Nephron (organoid): ENCODE measurements around the gene SCG2.

Source experiments
- H3K27ac Mint-ChIP-seq, 3 experiments: 2 replicates each; pipeline ENCODE4 v1.8.0; 2020; ENCODE audit warnings: mixed read lengths in 3 of 3, mild to moderate bottlenecking in 2 of 3, moderate library complexity in 1 of 3
- H3K27me3 Mint-ChIP-seq: 2 replicates; pipeline ENCODE4 v1.8.0; 2021; ENCODE audit warnings: low read depth, mild to moderate bottlenecking, moderate library complexity, mixed read lengths
- H3K36me3 Mint-ChIP-seq: 2 replicates; pipeline ENCODE4 v1.8.0; 2020; ENCODE audit warnings: low read depth, mixed read lengths
- H3K4me1 Mint-ChIP-seq: 2 replicates; pipeline ENCODE4 v1.8.0; 2020; ENCODE audit warnings: mixed read lengths
- H3K4me3 Mint-ChIP-seq, 3 experiments: 2 replicates each; pipeline ENCODE4 v1.8.0; 2020; ENCODE audit warnings: mild to moderate bottlenecking in 3 of 3, mixed read lengths in 3 of 3, moderate library complexity in 2 of 3
- H3K9me3 Mint-ChIP-seq: 2 replicates; pipeline ENCODE4 v1.8.0; 2020; ENCODE audit warnings: mixed read lengths
- TF ChIP-seq, protein P1 (sequence below), 3 experiments: fragments of 200-600 bp; sonication (generic); IDR thresholded peaks; one replicate each; pipeline ENCODE4 v1.5.0; 2021; ENCODE audit warnings: antibody characterized with exemption in 3 of 3; ENCODE audit not compliant: unreplicated experiment in 3 of 3

The SCG2 gene

DNA sequence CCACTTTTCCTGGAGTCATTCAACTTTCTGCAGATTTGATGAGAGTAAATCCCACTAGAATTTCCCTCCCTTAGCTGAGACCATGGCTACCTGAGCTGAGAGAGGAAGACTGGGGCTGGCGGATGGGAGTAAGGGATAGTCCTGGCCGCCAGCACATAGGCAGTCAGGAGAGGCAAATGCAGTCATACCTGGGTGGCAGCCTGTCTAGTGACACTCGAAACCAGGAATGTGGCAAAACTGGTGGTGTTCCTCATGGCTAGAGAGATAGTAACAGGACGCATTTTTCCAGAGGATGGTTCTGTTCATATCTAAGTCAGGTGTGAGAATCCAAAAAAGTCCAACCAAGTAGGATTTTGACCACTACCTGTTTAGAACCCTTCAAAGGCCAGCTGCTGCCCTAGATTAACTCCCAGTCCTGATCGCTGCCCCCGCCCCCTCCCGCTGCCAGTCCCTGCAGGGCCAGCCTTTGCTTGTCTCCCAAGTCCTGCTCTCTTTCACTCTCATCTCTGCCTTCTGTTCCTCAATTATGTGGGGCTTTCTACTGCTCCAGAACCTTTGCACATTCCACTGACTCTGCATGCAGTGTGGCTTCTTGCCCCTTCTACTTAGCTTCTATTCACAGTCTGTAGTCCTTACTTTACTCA, 17.4 kb upstream of the SCG2 start:
- Mint-ChIP-seq H3K4me3 (no peak overlapping the region), H3K9me3 (no peaks in the 10 kb centered on the region), H3K27ac (no peak overlapping the region), H3K27me3 (peaks cover 43% of the 10 kb centered on the region), H3K4me1 (no peaks in the 10 kb centered on the region), H3K36me3 (no peaks in the 10 kb centered on the region)
- TF ChIP-seq, protein P1, sequence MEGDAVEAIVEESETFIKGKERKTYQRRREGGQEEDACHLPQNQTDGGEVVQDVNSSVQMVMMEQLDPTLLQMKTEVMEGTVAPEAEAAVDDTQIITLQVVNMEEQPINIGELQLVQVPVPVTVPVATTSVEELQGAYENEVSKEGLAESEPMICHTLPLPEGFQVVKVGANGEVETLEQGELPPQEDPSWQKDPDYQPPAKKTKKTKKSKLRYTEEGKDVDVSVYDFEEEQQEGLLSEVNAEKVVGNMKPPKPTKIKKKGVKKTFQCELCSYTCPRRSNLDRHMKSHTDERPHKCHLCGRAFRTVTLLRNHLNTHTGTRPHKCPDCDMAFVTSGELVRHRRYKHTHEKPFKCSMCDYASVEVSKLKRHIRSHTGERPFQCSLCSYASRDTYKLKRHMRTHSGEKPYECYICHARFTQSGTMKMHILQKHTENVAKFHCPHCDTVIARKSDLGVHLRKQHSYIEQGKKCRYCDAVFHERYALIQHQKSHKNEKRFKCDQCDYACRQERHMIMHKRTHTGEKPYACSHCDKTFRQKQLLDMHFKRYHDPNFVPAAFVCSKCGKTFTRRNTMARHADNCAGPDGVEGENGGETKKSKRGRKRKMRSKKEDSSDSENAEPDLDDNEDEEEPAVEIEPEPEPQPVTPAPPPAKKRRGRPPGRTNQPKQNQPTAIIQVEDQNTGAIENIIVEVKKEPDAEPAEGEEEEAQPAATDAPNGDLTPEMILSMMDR (IDR thresholded peaks at IDR 0.05; ENCODE audit: unreplicated experiment in 3 of 3): no peak

DNA sequence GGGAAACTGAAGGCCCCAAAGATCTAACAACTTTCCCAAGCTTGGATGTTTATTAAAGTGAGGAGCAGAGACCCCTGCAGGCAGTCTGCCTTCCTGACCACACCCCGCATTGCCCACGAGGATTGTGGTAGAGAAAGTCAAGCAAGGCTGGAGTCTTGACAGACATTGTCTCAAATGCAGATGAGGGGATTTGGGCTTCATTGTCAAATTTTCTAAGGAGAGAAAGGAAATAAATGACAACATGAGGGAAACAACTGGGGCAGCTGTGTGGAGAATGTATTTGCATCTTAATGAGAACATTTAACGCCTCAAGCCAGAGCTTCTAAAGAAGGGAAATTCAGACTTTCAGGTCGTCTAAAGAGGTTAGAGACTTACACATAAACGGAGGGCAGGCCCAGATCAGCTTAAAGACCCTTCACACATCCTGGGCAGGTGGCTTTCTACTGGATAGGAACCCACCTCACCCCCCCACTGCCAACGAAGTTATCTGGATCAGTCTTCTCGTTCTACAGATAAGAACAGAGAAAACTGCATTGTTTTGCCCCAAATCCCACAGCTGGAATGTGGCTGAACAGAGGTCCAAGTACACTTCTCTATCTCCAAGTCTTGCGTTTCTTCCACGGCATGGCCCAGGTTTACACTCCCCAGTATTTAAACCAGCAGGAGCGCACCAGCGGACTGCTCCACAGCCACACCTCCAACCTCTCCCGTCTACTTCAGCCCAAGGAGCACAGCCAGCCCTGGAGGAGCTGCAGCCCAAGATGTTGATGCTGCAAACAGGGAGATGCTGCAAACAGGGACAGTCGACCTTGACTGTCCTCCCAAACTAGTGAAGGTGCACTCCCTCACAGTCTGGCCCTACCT, 16.2 kb upstream of the SCG2 start:
- H3K4me3 Mint-ChIP-seq: no peak overlapping the region
- H3K9me3 Mint-ChIP-seq: no peaks in the 10 kb centered on the region
- H3K4me1 Mint-ChIP-seq: peaks cover 7% of the 10 kb centered on the region
- H3K36me3 Mint-ChIP-seq: no peaks in the 10 kb centered on the region
- no peak overlapping the region for H3K27ac Mint-ChIP-seq
- TF ChIP-seq, protein P1 (IDR thresholded peaks at IDR 0.05; ENCODE audit: unreplicated experiment in 3 of 3): peak in 1 of 3 experiments; percentile 23
- peaks cover 52% of the 10 kb centered on the region for H3K27me3 Mint-ChIP-seq

DNA sequence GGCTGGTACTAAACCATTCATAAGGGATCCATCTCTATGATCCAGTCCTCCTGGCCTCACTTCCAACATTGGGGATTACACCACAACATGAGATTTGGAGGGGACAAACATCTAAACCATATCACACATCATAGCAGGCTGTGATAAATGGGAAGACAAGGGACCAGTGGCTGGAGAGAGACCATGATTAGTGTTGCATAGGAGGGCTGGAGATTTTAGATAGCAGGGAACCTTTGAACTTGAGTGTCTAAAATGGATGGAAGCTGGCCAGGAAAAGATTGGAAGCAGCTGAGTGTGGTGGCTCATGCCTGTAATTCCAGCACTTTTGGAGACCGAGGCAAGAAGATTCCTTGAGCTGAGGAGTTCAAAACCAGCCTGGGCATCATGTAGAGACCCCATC, 12.4 kb upstream of the SCG2 start:
- Mint-ChIP-seq H3K36me3 (no peaks in the 10 kb centered on the region), H3K27ac (no peak overlapping the region), H3K4me3 (no peak overlapping the region), H3K27me3 (peaks cover 36% of the 10 kb centered on the region), H3K9me3 (no peaks in the 10 kb centered on the region), H3K4me1 (peaks cover 14% of the 10 kb centered on the region)
- TF ChIP-seq, protein P1 (IDR thresholded peaks at IDR 0.05; ENCODE audit: unreplicated experiment in 3 of 3): no peak

DNA sequence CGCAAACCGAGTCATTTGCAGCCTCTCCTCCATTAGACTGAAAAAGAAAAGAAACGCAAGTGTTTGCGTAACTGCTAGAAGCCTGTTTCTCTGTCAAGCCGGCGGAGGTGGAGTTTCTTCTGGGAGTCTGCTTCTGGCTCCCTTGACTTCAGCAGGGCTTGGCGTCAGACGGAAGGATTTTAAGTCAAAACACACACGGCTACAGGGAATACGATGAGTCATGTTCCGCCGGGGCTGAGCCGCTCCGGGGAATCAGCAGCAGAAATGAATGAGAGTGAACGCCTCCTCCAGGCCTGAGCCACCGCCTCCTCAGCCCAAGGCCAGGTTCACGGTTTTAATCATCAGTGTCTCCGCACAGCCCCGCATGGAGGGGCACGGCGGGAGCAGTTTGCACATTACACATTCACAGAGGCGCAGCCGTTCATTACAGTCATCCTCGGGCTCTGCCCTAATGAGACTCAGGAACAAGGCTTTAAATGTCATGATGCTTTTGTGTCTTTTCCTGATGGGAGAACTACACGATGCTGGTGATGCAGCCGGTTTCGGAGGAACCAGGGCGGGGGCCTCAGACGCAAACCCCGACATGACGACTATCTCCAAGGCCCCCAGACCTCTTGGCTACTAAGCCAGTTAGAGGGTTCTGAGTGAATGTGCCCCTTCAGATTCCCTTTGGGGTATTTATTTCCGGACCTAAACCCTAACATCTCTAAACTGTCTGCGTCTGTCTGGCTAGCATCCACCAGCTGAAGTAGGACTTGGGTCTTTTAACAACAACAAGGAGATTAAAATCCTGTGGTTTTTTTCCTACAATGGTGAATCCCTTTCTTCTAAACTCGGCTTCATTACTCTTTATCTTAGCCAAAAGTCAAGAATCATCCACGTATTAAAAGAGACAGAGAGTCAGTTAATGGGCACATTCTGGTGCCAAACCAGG, 11.1 kb upstream of the SCG2 start:
- Mint-ChIP-seq H3K27ac (peak overlapping the region; percentile 43 to 71 (median 47)), H3K27me3 (peaks cover 23% of the 10 kb centered on the region), H3K4me3 (peak overlapping the region; percentile 71 to 80 (median 77)), H3K36me3 (no peaks in the 10 kb centered on the region), H3K4me1 (peaks cover 14% of the 10 kb centered on the region), H3K9me3 (no peaks in the 10 kb centered on the region)
- TF ChIP-seq, protein P1 (IDR thresholded peaks at IDR 0.05; ENCODE audit: unreplicated experiment in 3 of 3): no peak

DNA sequence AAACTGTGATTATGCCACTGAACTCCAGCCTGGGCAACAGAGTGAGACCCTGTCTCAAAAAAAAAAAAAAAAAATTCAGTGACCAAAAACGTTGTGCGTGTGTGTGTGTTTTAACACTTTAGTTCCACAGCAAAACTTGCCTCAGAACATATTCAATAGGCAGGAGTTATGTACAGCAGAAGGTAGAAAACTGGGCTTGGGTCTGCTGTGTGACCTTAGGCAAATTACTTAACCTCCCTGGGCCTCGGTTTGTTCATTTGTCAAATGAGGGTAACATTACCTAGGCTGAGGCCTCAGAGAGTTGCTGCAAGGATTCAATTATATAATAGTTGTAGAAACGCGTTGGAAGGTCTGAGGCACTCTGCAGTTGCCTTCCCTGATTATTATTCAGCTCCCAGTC, 10.3 kb upstream of the SCG2 start:
- Mint-ChIP-seq H3K36me3 (no peaks in the 10 kb centered on the region), H3K4me3 (peak overlapping the region; percentile 71 to 80 (median 77)), H3K27me3 (peaks cover 19% of the 10 kb centered on the region), H3K4me1 (peaks cover 14% of the 10 kb centered on the region), H3K9me3 (no peaks in the 10 kb centered on the region), H3K27ac (peak overlapping the region; percentile 43 to 71 (median 47))
- TF ChIP-seq, protein P1 (IDR thresholded peaks at IDR 0.05; ENCODE audit: unreplicated experiment in 3 of 3): no peak
